Psoas muscle (tissue), 8 donors: Measurements from ENCODE around the gene C2CD4C. TPM values are rescaled to one million over a fixed set of nuclear protein-coding genes. Genes with fewer than 3 reads are reported as not detected.
A peak's percentile ranks its signal among the peaks of the same experiment; 100 is the strongest.

ENCODE experiments used
- ATAC-seq, 4 donors: fragments of 200-7000 bp; cut with Tn5 transposase; one replicate each; pipeline ENCODE4 v1.9.1; 2020; ENCODE audit warnings: moderate library complexity in 3 of 4, mild to moderate bottlenecking in 2 of 4
- DNase-seq, 2 donors: peaks; one replicate each; pipeline ENCODE4 v3.0.0-alpha.2; 2020
- H3K27ac ChIP-seq: fragments of 200-600 bp; one replicate; pipeline ENCODE4 v1.8.0; 2022
- H3K27me3 ChIP-seq, 3 donors: fragments of 200-600 bp in 1 of 3; one replicate each; pipeline versions ENCODE4 v1.6.1 to v1.8.0; 2013 to 2022; ENCODE audit warnings: low read length in 2 of 3, mild to moderate bottlenecking in 2 of 3, moderate library complexity in 1 of 3; ENCODE audit not compliant: insufficient read depth in 3 of 3
- H3K36me3 ChIP-seq, 2 donors: fragments of 200-600 bp in 1 of 2; one replicate each; pipeline versions ENCODE4 v1.6.1 to v1.8.0; 2013 to 2022; ENCODE audit warnings: low read depth in 1 of 2, mild to moderate bottlenecking in 1 of 2, moderate library complexity in 1 of 2; ENCODE audit not compliant: insufficient read depth in 1 of 2
- H3K4me1 ChIP-seq: fragments of 200-600 bp; one replicate; pipeline ENCODE4 v1.8.0; 2022
- H3K4me3 ChIP-seq: fragments of 200-600 bp; one replicate; pipeline ENCODE4 v1.8.0; 2022; ENCODE audit warnings: mild to moderate bottlenecking
- H3K9me3 ChIP-seq: fragments of 200-600 bp; one replicate; pipeline ENCODE4 v1.8.0; 2022
- CTCF ChIP-seq: fragments of 200-600 bp; IDR thresholded peaks from one replicate; pipeline ENCODE4 v1.8.0; 2022; ENCODE audit warnings: antibody characterized with exemption
- WGBS, 3 donors: extraction: QIAGEN DNeasy Blood & Tissue Kit; methylation state at CpG; one replicate each; pipeline versions ENCODE4 v1.1.6 to v1.1.7; 2013; 5-methylcytosine and 5-hydroxymethylcytosine counted together
- intact Hi-C, 2 donors: fragments of 100-400 bp; cut with DNase I; formaldehyde crosslinking; loops; one replicate each; pipeline versions ENCODE4 v1.11.0 to v1.14.2; 2022
- polyA plus RNA-seq, 3 donors: library from polyadenylated mRNA; stranded (reverse); fragments of 200-250 nt; gene quantifications; one replicate each; pipeline ENCODE4 v1.2.3, GENCODE V29; 2013
- total RNA-seq, 4 donors: library from RNA; stranded (reverse); fragmentation: NEBNext Ultra II Directional in 2 of 4; extraction: Animal tissue kit (Norgen Biotek cat#: 25700) in 2 of 4; gene quantifications; one replicate each; pipeline versions ENCODE4 v1.2.1 to v1.2.4, GENCODE V29; 2021 to 2023
- donor health status: healthy with polysubstance abuse.
- donor health status: DM: no; HTN: no; CAD: no; lungs with moderate emphysema.
- donor health status: Bipolar disorder and iron deficiency.
- donor health status: healthy.
- donor health status: DM: yes; HTN: yes; CAD: no.
- donor health status: DM: no; HTN: no; CAD: no.
- donor health status: DM: no; HTN: no; CAD: no.
- donor health status: DM: yes; HTN: yes; CAD: no.

The C2CD4C gene
- total and polyA plus RNA-seq, 7 donors, result 0.47 to 1.3 (median 0.97) TPM

DNA sequence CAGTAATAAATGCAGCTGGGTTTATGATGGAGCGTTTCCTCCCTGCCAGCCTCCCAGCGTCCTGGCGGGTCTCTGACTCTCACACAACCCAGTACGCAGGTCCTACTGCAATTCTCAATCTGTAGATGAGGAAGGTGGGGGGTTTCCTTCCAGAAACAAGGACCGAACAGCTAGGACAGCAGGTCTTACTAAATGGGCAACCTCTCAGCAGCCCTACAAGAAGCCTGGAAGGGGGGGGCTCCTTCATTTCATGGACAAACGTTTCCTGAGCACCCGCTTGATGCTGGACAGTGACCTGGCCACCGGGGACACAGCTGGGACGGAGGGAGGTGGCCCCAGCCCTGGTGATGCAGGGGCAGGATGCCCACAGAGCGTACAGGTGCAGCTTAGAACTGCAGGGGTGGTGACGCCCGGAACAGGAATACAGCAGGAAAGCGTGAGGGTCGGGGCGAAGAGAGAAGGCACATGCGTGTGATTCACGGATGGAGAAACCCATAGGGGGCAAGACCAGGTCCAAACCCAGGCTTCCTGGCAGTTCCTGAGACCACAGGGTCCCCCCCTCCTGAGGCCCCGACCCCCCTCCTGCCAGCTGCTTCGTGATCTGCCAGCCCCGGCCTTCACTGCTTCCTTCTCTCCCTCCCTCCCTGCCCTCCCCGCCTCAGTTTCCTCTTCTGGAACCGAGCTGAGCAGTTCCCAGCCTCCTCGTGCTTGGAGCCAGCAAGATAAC is 732 bp upstream of the C2CD4C start:
- peak overlapping the region; percentile 63 for H3K4me3 ChIP-seq
- H3K9me3 ChIP-seq, result no peaks in the 10 kb centered on the region
- intact Hi-C loops, result no loop called here
- H3K27ac ChIP-seq, result no peak overlapping the region
- DNase-seq (no peak), ATAC-seq (no peak)
- 7 to 15% (median 8%) methylated on average over 21 to 23 of the region's 23 CpGs for WGBS, 3 donors
- TF ChIP-seq CTCF, result no peak
- peaks cover 8% of the 10 kb centered on the region for H3K4me1 ChIP-seq
- peaks cover 0 to 69% (median 19%) of the 10 kb centered on the region in 3 donors for H3K27me3 ChIP-seq
- no peaks in the 10 kb centered on the region for H3K36me3 ChIP-seq

DNA sequence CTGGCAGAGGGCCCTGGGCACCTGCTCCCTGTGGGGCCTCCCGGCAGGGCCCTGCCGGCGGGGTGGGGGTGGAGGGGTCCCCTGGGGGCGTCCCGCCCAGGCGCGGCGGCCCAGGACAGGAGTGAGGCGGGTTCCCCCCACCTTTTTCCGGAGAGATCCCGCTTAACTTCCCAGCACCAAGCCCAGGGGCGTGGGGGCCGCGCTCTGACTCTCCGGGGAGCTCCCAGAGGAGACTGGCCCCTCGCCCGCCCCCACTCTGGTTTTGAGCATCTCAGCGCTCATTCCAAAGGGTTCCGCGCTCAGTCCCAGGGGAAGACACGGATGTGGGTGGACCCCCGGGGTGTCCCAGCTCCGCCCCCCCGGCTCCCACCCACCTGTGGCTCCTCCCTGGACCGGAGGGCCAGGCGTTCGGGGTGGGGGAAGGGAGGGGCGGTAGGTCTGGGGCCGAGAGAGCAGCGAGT is 476 bp downstream of the C2CD4C start:
- Histone ChIP-seq H3K36me3 (no peaks in the 10 kb centered on the region), H3K9me3 (no peaks in the 10 kb centered on the region), H3K4me3 (peak overlapping the region; percentile 63), H3K4me1 (peaks cover 8% of the 10 kb centered on the region), H3K27me3 (peaks cover 0 to 72% (median 19%) of the 10 kb centered on the region in 3 donors), H3K27ac (no peak overlapping the region)
- TF ChIP-seq CTCF, result no peak
- no peak for ATAC-seq
- intact Hi-C loops, result no loop called here
- 0 to 4% (median 1%) methylated on average over 14 to 30 of the region's 30 CpGs for WGBS, 3 donors
- peak in 1 of 2 donors; percentile 46 for DNase-seq

GRCh38 chr19:407511-408440 is 1.2 kb downstream of the C2CD4C start:
- Histone ChIP-seq H3K36me3 (no peaks in the 10 kb centered on the region), H3K27me3 (peaks cover 0 to 79% (median 21%) of the 10 kb centered on the region in 3 donors), H3K4me1 (peaks cover 8% of the 10 kb centered on the region), H3K9me3 (no peaks in the 10 kb centered on the region), H3K4me3 (peak overlapping the region; percentile 63), H3K27ac (no peak overlapping the region)
- ATAC-seq (no peak), DNase-seq (peak in 1 of 2 donors; percentile 40)
- TF ChIP-seq CTCF, result no peak
- intact Hi-C loops, result no loop called here
- WGBS, 3 donors, result 58 to 68% (median 63%) methylated on average over 57 to 70 of the region's 70 CpGs

DNA sequence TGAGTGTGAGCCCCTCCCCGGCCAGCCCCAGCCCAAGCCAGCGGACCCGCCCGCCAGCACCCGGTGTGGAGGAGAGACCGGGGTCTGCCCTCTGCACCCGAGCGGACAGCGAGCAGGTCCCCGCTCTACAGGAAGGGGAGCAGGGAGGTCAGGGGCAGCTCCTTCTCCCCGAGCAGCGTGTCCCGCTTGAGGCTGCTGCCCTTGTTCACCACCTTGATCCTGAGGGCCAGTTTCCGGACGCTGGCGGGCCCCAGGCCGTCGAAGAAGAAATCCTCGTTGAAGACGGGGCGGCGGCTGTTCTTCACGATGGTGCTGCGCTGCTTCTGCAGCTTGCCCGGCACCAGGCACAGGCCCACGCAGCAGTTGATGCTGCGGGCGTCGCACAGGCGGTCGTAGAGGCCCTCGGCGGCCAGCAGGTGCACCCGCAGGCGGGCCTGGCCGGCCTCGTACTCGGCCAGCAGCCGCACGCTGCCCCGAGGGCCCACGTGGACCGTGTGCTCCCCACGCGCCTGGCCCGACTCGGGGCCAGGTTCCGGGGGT is 1.9 kb downstream of the C2CD4C start:
- Histone ChIP-seq H3K4me1 (peaks cover 8% of the 10 kb centered on the region), H3K4me3 (no peak overlapping the region), H3K27me3 (peaks cover 0 to 80% (median 24%) of the 10 kb centered on the region in 3 donors), H3K36me3 (no peaks in the 10 kb centered on the region), H3K27ac (no peak overlapping the region), H3K9me3 (no peaks in the 10 kb centered on the region)
- ATAC-seq (no peak), DNase-seq (peak in 1 of 2 donors; percentile 20)
- intact Hi-C loops, result no loop called here
- no peak for TF ChIP-seq CTCF
- WGBS, 3 donors, result 78 to 85% (median 82%) methylated on average over 38 to 48 of the region's 48 CpGs
